ENCODE results near the gene NR6A1. TPM values are rescaled to one million over a fixed set of nuclear protein-coding genes. Genes with fewer than 3 reads are reported as not detected.

NR6A1 gene
- total and polyA plus RNA-seq, 2 of the 8 experiments (the other 6 are each of a cell fraction or from before 2014, with no cell fraction given), result 93.2 to 237 TPM

- TF ChIP-seq CHD2 (IDR thresholded peaks at IDR 0.05; ENCODE audit: low read length) (no peak), KDM4A (IDR thresholded peaks at IDR 0.05; ENCODE audit: low read depth, low read length, severe bottlenecking) (no peak), SUZ12 (IDR thresholded peaks at IDR 0.05; ENCODE audit: low read length) (no peak), SIN3A (conservative IDR thresholded peaks at IDR 0.05 in 1 of 2, IDR thresholded peaks at IDR 0.05 in 1 of 2; ENCODE audit: low read depth in 1 of 2, low read length in 2 of 2) (no peak), TAF1 (IDR thresholded peaks at IDR 0.05; ENCODE audit: low read depth, low read length) (no peak), BCL11A (IDR thresholded peaks at IDR 0.05; ENCODE audit: low read depth in 2 of 2, low read length in 2 of 2) (no peak)
- TF ChIP-seq, protein P1, sequence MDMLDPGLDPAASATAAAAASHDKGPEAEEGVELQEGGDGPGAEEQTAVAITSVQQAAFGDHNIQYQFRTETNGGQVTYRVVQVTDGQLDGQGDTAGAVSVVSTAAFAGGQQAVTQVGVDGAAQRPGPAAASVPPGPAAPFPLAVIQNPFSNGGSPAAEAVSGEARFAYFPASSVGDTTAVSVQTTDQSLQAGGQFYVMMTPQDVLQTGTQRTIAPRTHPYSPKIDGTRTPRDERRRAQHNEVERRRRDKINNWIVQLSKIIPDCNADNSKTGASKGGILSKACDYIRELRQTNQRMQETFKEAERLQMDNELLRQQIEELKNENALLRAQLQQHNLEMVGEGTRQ (IDR thresholded peaks at IDR 0.05; ENCODE audit: low read length), result no peak
Measured at GRCh38 chr9:124500028-124500795, 270.9 kb downstream of the NR6A1 start (continued).

All from H1 (cell line).